H1 (cell line): ENCODE results near the gene USP12. TPM values are rescaled to one million over a fixed set of nuclear protein-coding genes. Genes with fewer than 3 reads are reported as not detected.

Experiments used
- CTCF ChIA-PET: fragments of 300-600 bp; sonication (Branson Sonifier 250); formaldehyde crosslinking; loops from one replicate; lab custom pipeline; 2021; ENCODE audit not compliant: partially characterized antibody; lab: Charles Lee
- POLR2A ChIA-PET: fragments of 300-600 bp; sonication (Branson Sonifier 250); formaldehyde crosslinking; loops from one replicate; lab custom pipeline; 2021; ENCODE audit warnings: inconsistent platforms; ENCODE audit not compliant: partially characterized antibody; lab: Charles Lee
- DNase-seq, 2 experiments: peaks; one replicate each; pipeline versions ENCODE4 v3.0.0 to v3.0.0-alpha.2; 2010 to 2022; ENCODE audit warnings: low spot score in 2 of 2, low read depth in 1 of 2, mixed read lengths in 1 of 2
- FAIRE-seq: peaks from 2 replicates; lab custom pipeline; 2011; peaks lifted over from hg19 to GRCh38; lab: Jason Lieb, UNC
- H2AFZ ChIP-seq: 2 replicates; pipeline ENCODE4 v1.8.1; 2012; ENCODE audit warnings: low read length, inconsistent platforms
- H2AK5ac ChIP-seq: 2 replicates; pipeline ENCODE4 v1.6.1; 2013; ENCODE audit warnings: low read depth, low read length
- H2BK120ac ChIP-seq: replicated peaks from 2 replicates; pipeline ENCODE3; 2013; ENCODE audit warnings: low read depth, low read length, inconsistent platforms
- H2BK12ac ChIP-seq: 2 replicates; pipeline ENCODE4 v1.6.1; 2013; ENCODE audit warnings: low read depth, low read length
- H2BK15ac ChIP-seq: 2 replicates; pipeline ENCODE4 v1.6.1; 2013; ENCODE audit warnings: low read length
- H2BK20ac ChIP-seq: 2 replicates; pipeline ENCODE4 v1.6.1; 2013; ENCODE audit warnings: low read length
- H2BK5ac ChIP-seq: 2 replicates; pipeline ENCODE4 v1.6.1; 2013; ENCODE audit warnings: low read depth, low read length
- H3K14ac ChIP-seq: 2 replicates; pipeline ENCODE4 v1.6.1; 2013; ENCODE audit warnings: inconsistent platforms; ENCODE audit not compliant: insufficient read length
- H3K18ac ChIP-seq: 2 replicates; pipeline ENCODE4 v1.6.1; 2013; ENCODE audit warnings: low read length; ENCODE audit errors: extremely low read depth
- H3K23ac ChIP-seq: 2 replicates; pipeline ENCODE4 v1.6.1; 2013; ENCODE audit warnings: inconsistent platforms; ENCODE audit not compliant: insufficient read length
- H3K23me2 ChIP-seq: 2 replicates; pipeline ENCODE4 v1.6.1; 2013; ENCODE audit warnings: low read depth, low read length
- H3K27ac ChIP-seq: 2 replicates; pipeline ENCODE4 v1.6.1; 2011; ENCODE audit warnings: low read depth, low read length, inconsistent platforms
- H3K27me3 ChIP-seq, 4 experiments: replicated peaks in 1 of 4; 1 replicate in 1 of 4; 2 replicates in 3 of 4; pipeline versions ENCODE4 v1.6.1 to v1.8.1; 2011 to 2013; ENCODE audit warnings: low read length in 3 of 4, mild to moderate bottlenecking in 3 of 4, inconsistent platforms in 2 of 4, mixed read lengths in 2 of 4, moderate library complexity in 1 of 4; ENCODE audit not compliant: control insufficient read depth in 3 of 4, insufficient read depth in 3 of 4; ENCODE audit errors: extremely low read depth in 1 of 4
- H3K36me3 ChIP-seq, 4 experiments: 2 replicates each; pipeline versions ENCODE4 v1.6.1 to v1.8.1; 2011 to 2013; ENCODE audit warnings: mild to moderate bottlenecking in 4 of 4, low read length in 3 of 4, moderate library complexity in 2 of 4, control low read depth in 1 of 4, inconsistent platforms in 1 of 4; ENCODE audit not compliant: insufficient read depth in 4 of 4, control insufficient read depth in 2 of 4
- H3K4ac ChIP-seq: replicated peaks from 2 replicates; pipeline ENCODE3; 2013; ENCODE audit warnings: low read length, low read depth, mixed read lengths, inconsistent platforms; ENCODE audit not compliant: insufficient read length
- H3K4me1 ChIP-seq, 4 experiments: replicated peaks in 1 of 4; 1 replicate in 1 of 4; 2 replicates in 3 of 4; pipeline versions ENCODE4 v1.6.1 to v1.8.1; 2011 to 2013; ENCODE audit warnings: low read length in 3 of 4, inconsistent platforms in 2 of 4, mixed read lengths in 1 of 4; ENCODE audit not compliant: insufficient read depth in 4 of 4, control insufficient read depth in 3 of 4
- H3K4me2 ChIP-seq, 2 experiments: 2 replicates each; pipeline versions ENCODE4 v1.6.1 to v1.8.1; 2011 to 2013; ENCODE audit warnings: low read depth in 2 of 2, low read length in 2 of 2, control low read depth in 1 of 2, inconsistent platforms in 1 of 2, mild to moderate bottlenecking in 1 of 2; ENCODE audit not compliant: insufficient read depth in 1 of 2
- H3K4me3 ChIP-seq, 4 experiments: fragments of 200-600, 300-600 bp in 1 of 4; sonication (generic), shearing (Covaris generic), sonication (Bioruptor Twin) in 1 of 4; 2 replicates each; pipeline versions ENCODE4 v1.5.1 to v1.8.1; 2011 to 2016; ENCODE audit warnings: low read length in 4 of 4, low read depth in 3 of 4, control low read depth in 2 of 4, inconsistent platforms in 2 of 4, mild to moderate bottlenecking in 2 of 4, mixed read lengths in 1 of 4, moderate library complexity in 1 of 4; ENCODE audit not compliant: insufficient read depth in 2 of 4; ENCODE audit errors: extremely low read depth in 1 of 4
- H3K56ac ChIP-seq: replicated peaks from 2 replicates; pipeline ENCODE3; 2013; ENCODE audit warnings: low read depth, mild to moderate bottlenecking, mixed read lengths, low read length, inconsistent platforms; ENCODE audit not compliant: insufficient read length
- H3K79me1 ChIP-seq: 2 replicates; pipeline ENCODE4 v1.6.1; 2013; ENCODE audit warnings: low read depth, low read length, control low read depth
- H3K79me2 ChIP-seq, 2 experiments: 2 replicates each; pipeline versions ENCODE4 v1.6.1 to v1.8.1; 2012 to 2013; ENCODE audit warnings: low read length in 2 of 2, mild to moderate bottlenecking in 2 of 2, inconsistent platforms in 1 of 2; ENCODE audit not compliant: insufficient read depth in 2 of 2, control insufficient read depth in 1 of 2
- H3K9ac ChIP-seq, 4 experiments: replicated peaks in 1 of 4; 1 replicate in 1 of 4; 2 replicates in 3 of 4; pipeline versions ENCODE4 v1.6.1 to v1.8.1; 2011 to 2013; ENCODE audit warnings: low read depth in 3 of 4, low read length in 3 of 4, control low read depth in 2 of 4, mild to moderate bottlenecking in 2 of 4, moderate library complexity in 2 of 4, inconsistent platforms in 1 of 4; ENCODE audit errors: extremely low read depth in 1 of 4
- H3K9me3 ChIP-seq, 2 experiments: 2 replicates each; pipeline versions ENCODE4 v1.6.1 to v1.8.1; 2012 to 2013; ENCODE audit warnings: mild to moderate bottlenecking in 2 of 2, moderate library complexity in 2 of 2, control low read depth in 1 of 2, inconsistent platforms in 1 of 2, low read depth in 1 of 2, low read length in 1 of 2, mixed read lengths in 1 of 2; ENCODE audit not compliant: insufficient read depth in 2 of 2
- H4K20me1 ChIP-seq, 2 experiments: replicated peaks in 1 of 2; 2 replicates each; pipeline versions ENCODE3 to v1.8.1; 2011 to 2013; ENCODE audit warnings: inconsistent platforms in 2 of 2, low read length in 2 of 2, mild to moderate bottlenecking in 1 of 2; ENCODE audit not compliant: insufficient read depth in 2 of 2, control insufficient read depth in 1 of 2
- H4K5ac ChIP-seq: 2 replicates; pipeline ENCODE4 v1.6.1; 2013; ENCODE audit warnings: low read length, low read depth, mixed read lengths, inconsistent platforms; ENCODE audit not compliant: insufficient read length
- H4K8ac ChIP-seq: 2 replicates; pipeline ENCODE4 v1.8.0; 2013; ENCODE audit warnings: mild to moderate bottlenecking, moderate library complexity, low read length, inconsistent platforms; ENCODE audit not compliant: insufficient read depth; ENCODE audit errors: extremely low read depth
- H4K91ac ChIP-seq: replicated peaks from 2 replicates; pipeline ENCODE3; 2013; ENCODE audit warnings: low read length, mixed read lengths, inconsistent platforms; ENCODE audit not compliant: insufficient read length
- GABPA ChIP-seq: IDR thresholded peaks from 2 replicates; pipeline ENCODE4 v1.6.1; 2011; ENCODE audit warnings: mild to moderate bottlenecking, low read length, moderate library complexity, borderline replicate concordance; ENCODE audit not compliant: insufficient read depth
- NRF1 ChIP-seq: IDR thresholded peaks from 2 replicates; pipeline ENCODE4 v1.6.1; 2011; ENCODE audit warnings: mild to moderate bottlenecking, low read depth, low read length, improper control_type of control experiment
- POLR2A ChIP-seq, 2 experiments: IDR thresholded peaks; 1 replicate in 1 of 2; 2 replicates in 1 of 2; pipeline ENCODE4 v1.6.1; 2011; ENCODE audit warnings: low read depth in 2 of 2, low read length in 2 of 2, mild to moderate bottlenecking in 2 of 2; ENCODE audit errors: control extremely low read depth in 1 of 2
- RAD21 ChIP-seq, 2 experiments: IDR thresholded peaks in 1 of 2; conservative IDR thresholded peaks in 1 of 2; 2 replicates each; pipeline ENCODE4 v1.6.1; 2011; ENCODE audit warnings: low read depth in 2 of 2, low read length in 2 of 2, improper control_type of control experiment in 1 of 2, inconsistent platforms in 1 of 2, mild to moderate bottlenecking in 1 of 2, moderate library complexity in 1 of 2
- RXRA ChIP-seq: IDR thresholded peaks from 2 replicates; pipeline ENCODE4 v1.6.1; 2011; ENCODE audit warnings: low read depth, mild to moderate bottlenecking, low read length, moderate library complexity; ENCODE audit not compliant: insufficient read depth
- SP2 ChIP-seq: IDR thresholded peaks from 2 replicates; pipeline ENCODE4 v1.6.1; 2012; ENCODE audit warnings: mild to moderate bottlenecking, low read length, inconsistent platforms
- SP4 ChIP-seq: IDR thresholded peaks from 2 replicates; pipeline ENCODE4 v1.6.1; 2012; ENCODE audit warnings: low read length, inconsistent platforms
- YY1 ChIP-seq: IDR thresholded peaks from 2 replicates; pipeline ENCODE4 v1.6.1; 2011; ENCODE audit warnings: low read depth, mild to moderate bottlenecking, low read length
- WGBS, 2 experiments: shearing (Covaris generic) in 1 of 2; methylation state at CpG; one replicate each; pipeline versions ENCODE4 v1.1.6 to v1.1.7; 2013 to 2015; ENCODE audit warnings: low lambda C conversion rate in 2 of 2, mixed read lengths in 2 of 2, inconsistent platforms in 1 of 2, low coverage in 1 of 2, missing lambda C conversion rate in 1 of 2; ENCODE audit not compliant: insufficient replicate concordance in 2 of 2, insufficient coverage in 1 of 2, insufficient read length in 1 of 2; ENCODE audit errors: extremely low coverage in 1 of 2, missing lambda C conversion rate in 1 of 2; 5-methylcytosine and 5-hydroxymethylcytosine counted together
- polyA plus RNA-seq, 7 experiments: library from polyadenylated mRNA; depleted of rRNA in 3 of 7; stranded (reverse) in 5 of 7; unstranded in 2 of 7; fragments of >200 nt in 5 of 7; fragments of 200-250 nt in 2 of 7; gene quantifications; 1 replicate in 5 of 7; 2 replicates in 1 of 7; 4 replicates in 1 of 7; pipeline versions ENCODE4 v1.2.1 to v1.2.3, GENCODE V29; 2011 to 2013; ENCODE audit warnings: missing spikeins in 2 of 7, mixed read lengths in 2 of 7
- total RNA-seq: library from RNA; stranded (reverse); fragmentation: NEBNext Ultra II Directional; extraction: Animal tissue kit (Norgen Biotek cat#: 25700); gene quantifications from 2 replicates; pipeline ENCODE4 v1.2.1, GENCODE V29; 2021
- TF ChIP-seq, protein P1 (sequence below): IDR thresholded peaks from 2 replicates; pipeline ENCODE4 v1.6.1; 2011; ENCODE audit warnings: low read depth, mild to moderate bottlenecking, low read length; ENCODE audit not compliant: insufficient read depth
- TF ChIP-seq, protein P2 (sequence below), 3 experiments: IDR thresholded peaks; 1 replicate in 2 of 3; 2 replicates in 1 of 3; pipeline versions ENCODE4 v1.5.1 to v1.6.1; 2011; ENCODE audit warnings: low read length in 3 of 3, mild to moderate bottlenecking in 3 of 3, inconsistent platforms in 2 of 3, low read depth in 1 of 3, moderate library complexity in 1 of 3; ENCODE audit not compliant: insufficient read depth in 1 of 3; ENCODE audit errors: control extremely low read depth in 1 of 3

USP12 gene
- total and polyA plus RNA-seq, 2 of the 8 experiments (the other 6 are each of a cell fraction or from before 2014, with no cell fraction given), result 4.0 to 30.0 TPM

DNA sequence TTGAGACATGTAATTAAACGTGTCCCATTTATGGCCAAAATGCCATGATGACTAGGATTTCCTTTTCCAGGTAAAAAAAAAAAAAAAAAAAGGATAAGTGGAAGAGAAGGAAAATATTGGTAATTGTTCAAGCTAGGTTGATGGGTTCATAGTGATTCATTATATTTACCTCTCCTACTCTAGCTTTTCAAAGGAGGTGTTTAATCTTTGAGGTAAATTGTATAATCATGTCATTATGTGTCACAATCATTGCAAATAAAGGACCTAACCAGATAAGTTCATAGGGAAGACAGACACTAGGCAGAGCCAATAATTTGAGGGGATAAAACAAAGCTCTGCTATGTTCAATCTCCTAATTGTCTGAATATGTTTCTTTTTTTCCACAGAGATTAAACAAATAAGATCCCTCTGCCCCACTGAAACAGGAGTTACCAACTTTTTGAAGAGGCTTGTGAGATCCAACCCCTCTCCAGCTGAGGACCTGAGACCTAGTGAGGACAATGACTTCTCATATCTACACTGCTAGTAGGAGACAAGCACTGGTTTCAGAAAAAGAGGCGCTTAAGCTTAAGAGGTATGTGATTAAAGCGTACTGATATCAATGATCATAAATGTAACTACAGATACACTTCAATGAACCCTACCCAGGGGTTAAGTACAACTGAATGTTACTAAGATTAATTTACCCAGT is 61.4 kb downstream of the USP12 start:
- Histone ChIP-seq H4K91ac (no peak overlapping the region), H3K14ac (no peak overlapping the region), H3K4me3 (no peak overlapping the region), H3K27me3 (no peaks in the 10 kb centered on the region), H3K23me2 (no peaks in the 10 kb centered on the region), H4K8ac (no peak overlapping the region), H3K36me3 (no peaks in the 10 kb centered on the region; a peak in 1 of 8 replicates), H2AK5ac (no peak overlapping the region), H3K4me2 (no peak overlapping the region), H3K56ac (no peak overlapping the region), H2BK120ac (no peak overlapping the region), H3K79me2 (peaks cover 0 to 43% of the 10 kb centered on the region in 2 experiments; a peak in 2 of 4 replicates), H2BK15ac (no peak overlapping the region), H3K23ac (no peak overlapping the region), H3K9ac (no peak overlapping the region), H3K79me1 (peaks cover 4% of the 10 kb centered on the region; the same call in 1 of the 2 replicates), H3K4ac (no peak overlapping the region), H4K5ac (no peak overlapping the region), H3K9me3 (no peaks in the 10 kb centered on the region), H3K18ac (no peak overlapping the region), H3K4me1 (no peaks in the 10 kb centered on the region), H2BK12ac (no peak overlapping the region), H3K27ac (no peak overlapping the region), H2BK5ac (no peak overlapping the region), H2BK20ac (no peak overlapping the region), H2AFZ (no peak overlapping the region), H4K20me1 (no peaks in the 10 kb centered on the region)
- DNase-seq (no peak), FAIRE-seq (no peak)
- WGBS, 2 experiments, result 81% methylated on average over 3 of the region's 3 CpGs; no CpG with 5 or more reads in 1 of the 2 experiments
- POLR2A ChIA-PET, result interaction anchor here (0.8 to 1.0 kb wide), 2 partner anchors 141 to 248 kb away, joined by 3 read pairs; partner anchors contain the start of gene RPL21
- CTCF ChIA-PET, result interaction anchor here (0.6 kb wide), 1 partner anchor 250 kb away, joined by 3 read pairs; no protein-coding TSS in a partner anchor
- TF ChIP-seq GABPA (no peak), NRF1 (no peak), YY1 (no peak), RXRA (no peak), SP2 (no peak), POLR2A (IDR thresholded peaks at IDR 0.05; ENCODE audit: control extremely low read depth in 1 of 2, low read depth in 2 of 2, low read length in 2 of 2) (no peak), RAD21 (IDR thresholded peaks at IDR 0.05 in 1 of 2, conservative IDR thresholded peaks at IDR 0.05 in 1 of 2; ENCODE audit: low read depth in 2 of 2, low read length in 2 of 2) (no peak), SP4 (no peak)
- TF ChIP-seq, protein P1, sequence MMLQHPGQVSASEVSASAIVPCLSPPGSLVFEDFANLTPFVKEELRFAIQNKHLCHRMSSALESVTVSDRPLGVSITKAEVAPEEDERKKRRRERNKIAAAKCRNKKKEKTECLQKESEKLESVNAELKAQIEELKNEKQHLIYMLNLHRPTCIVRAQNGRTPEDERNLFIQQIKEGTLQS, result no peak
- TF ChIP-seq, protein P2, sequence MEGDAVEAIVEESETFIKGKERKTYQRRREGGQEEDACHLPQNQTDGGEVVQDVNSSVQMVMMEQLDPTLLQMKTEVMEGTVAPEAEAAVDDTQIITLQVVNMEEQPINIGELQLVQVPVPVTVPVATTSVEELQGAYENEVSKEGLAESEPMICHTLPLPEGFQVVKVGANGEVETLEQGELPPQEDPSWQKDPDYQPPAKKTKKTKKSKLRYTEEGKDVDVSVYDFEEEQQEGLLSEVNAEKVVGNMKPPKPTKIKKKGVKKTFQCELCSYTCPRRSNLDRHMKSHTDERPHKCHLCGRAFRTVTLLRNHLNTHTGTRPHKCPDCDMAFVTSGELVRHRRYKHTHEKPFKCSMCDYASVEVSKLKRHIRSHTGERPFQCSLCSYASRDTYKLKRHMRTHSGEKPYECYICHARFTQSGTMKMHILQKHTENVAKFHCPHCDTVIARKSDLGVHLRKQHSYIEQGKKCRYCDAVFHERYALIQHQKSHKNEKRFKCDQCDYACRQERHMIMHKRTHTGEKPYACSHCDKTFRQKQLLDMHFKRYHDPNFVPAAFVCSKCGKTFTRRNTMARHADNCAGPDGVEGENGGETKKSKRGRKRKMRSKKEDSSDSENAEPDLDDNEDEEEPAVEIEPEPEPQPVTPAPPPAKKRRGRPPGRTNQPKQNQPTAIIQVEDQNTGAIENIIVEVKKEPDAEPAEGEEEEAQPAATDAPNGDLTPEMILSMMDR (IDR thresholded peaks at IDR 0.05; ENCODE audit: control extremely low read depth in 1 of 3, insufficient read depth in 1 of 3, low read depth in 1 of 3, low read length in 3 of 3), result no peak
